NCI-H774 (cell line): ENCODE results near the gene LRIG1.

Source experiments
- DNase-seq: peaks from one replicate; lab custom pipeline; 2025; lab: John Stamatoyannopoulos, UW

Gene LRIG1

GRCh38 chr3:66386011-66386924 lies 114.6 kb downstream of the LRIG1 start:
- no peak for DNase-seq

DNA sequence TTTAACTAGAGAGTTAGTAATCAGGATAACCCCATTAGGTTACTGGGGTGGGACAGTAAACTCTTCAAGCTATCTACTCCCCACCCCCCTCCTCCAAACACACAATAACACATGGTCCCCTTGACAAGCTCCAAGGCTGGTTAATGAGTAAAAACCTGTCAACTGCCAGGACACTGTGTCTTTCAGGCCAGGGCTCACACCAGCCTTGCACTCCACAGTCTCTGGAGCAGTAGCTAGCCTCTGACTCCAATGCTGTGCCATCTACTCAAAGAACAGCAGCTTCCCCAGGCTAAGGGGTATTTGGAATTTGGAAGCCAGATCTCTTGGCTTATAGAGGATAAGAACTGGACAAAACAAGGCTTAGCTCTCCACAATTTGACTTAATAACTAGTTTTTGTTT lies 115.8 kb downstream of the LRIG1 start:
- no peak for DNase-seq

DNA sequence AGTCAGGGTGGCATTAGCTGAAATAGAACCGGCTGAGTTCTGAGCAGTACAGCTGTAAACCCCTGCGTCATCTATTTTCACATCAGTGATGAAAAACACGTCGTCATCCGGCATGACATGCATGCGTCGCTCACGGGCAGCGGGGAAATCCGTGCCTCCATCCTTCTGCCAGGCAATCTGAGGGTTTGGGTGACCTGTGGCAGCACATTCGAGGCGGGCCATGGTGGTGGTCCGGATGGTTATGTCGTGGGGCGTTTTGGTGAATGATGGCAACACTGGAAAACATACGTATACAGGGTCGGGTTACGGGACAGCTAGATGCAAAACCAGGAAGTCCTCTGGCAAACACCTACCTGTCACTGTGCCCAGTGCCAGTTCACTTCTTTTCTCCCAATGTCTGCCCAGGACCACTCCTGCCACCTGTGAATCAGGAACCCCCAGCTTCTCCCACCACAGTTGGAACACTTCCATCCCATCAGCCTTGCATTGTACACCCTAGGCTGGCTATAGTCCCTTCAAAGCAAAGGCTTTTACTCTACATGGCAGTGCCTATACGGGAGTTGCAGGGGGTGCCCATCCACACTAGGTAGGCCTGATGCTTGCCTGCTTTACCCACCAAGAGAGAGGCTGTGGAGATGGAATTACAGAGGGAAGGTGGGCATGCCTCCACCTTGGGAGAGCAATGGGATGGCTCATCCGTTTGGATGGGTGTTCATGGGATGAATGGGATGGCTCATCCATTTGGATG lies 116.7 kb downstream of the LRIG1 start:
- DNase-seq = no peak

- DNase-seq = no peak
Measured at GRCh38 chr3:66383023-66383422, 117.8 kb downstream of the LRIG1 start.

DNA sequence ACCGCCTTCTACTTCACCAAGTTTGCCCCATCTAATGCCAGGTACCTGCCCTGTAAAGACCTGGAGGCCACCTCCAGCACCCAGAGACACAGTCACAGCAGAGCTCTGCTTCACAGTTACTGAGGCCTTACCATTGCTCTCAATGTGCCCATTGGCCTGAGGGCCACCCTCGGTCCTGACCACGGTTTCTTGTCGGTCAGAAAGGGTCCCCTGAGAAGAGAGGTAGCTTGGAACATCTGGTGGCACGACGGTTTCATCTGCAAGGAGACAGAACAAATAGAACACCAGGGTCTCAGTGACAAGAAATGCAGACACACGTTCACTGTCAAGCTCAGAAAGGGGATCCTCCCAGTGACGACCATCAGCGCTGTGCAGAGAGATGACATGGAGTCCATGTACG lies 118.7 kb downstream of the LRIG1 start:
- DNase-seq = no peak

DNA sequence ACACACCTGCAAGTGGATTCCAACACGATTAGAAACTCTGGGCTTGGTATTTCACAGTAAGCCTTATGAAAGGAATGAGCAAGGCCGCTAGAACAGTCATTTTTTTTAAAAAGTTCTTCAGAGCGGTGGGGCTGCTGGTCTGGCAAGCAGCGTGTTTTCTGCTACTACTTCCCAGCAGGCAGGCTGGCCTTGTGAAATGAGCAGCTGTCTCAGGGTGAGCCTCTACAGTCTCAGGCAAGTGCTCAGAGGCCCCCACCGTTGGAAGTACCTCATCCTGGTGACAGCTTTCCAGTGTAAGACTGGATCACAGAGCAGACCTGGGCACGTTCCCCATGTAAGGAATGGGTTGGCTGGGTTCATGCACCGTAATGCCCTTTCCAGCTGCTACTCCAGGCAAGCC lies 119.2 kb downstream of the LRIG1 start:
- no peak for DNase-seq

DNA sequence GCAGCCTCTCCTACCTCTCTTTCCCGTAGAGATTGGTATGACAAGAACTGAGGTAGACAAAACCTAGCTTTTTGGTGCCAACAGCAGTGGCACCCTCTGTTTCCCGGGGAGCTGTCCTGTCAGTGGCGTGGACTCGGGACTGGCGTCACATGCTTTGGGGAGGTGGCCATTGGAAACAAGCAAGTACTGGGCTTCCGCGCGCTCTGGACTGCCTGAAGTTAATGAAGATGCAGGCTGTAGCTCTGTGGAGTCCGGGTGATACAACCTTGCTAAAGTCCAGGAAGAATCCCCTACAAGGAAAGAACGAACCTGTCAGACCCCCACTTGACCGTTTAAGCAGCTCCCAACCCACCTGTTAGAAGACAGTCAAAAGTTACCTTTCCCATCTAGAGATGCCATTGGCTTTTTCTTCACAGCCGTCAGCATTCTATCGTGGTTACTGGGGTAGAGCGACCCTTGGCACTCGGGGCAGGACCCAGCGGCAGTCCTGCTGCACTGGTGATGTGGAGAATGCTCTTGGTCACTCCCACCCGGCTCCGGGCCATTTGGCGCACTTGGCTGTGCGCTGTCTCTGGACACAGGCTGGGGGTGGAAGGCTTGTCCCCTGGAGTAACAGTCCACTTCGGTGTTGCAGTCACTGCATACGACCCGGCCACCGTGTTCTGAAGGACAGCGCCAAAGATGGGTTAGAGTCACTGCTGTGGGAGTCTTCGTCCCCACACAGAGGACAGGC lies 120.5 kb downstream of the LRIG1 start:
- no peak for DNase-seq

- no peak for DNase-seq
Measured at GRCh38 chr3:66379565-66379964, 121.3 kb downstream of the LRIG1 start.

DNA sequence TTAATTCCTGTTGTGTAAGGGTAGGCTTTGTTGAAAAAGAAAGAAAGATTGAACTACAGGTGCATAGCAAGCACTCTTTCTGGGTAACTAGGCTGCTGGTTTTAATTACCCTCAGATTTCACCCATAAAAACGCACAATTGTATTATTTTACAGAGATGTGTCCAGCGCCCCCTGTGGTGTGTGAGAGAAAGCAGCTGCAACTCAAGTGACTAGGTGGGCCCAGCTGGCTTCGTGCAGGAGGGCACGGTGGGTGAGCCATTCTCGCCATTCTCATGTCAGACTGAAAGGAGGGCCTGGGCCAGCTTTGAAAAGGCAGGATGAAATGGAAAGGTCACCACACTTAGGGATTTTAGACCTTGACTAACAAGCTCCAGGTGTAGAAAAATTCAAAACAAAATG lies 122.6 kb downstream of the LRIG1 start:
- no peak for DNase-seq

- DNase-seq = no peak
Measured at GRCh38 chr3:66377800-66378199, 123.0 kb downstream of the LRIG1 start.

DNA sequence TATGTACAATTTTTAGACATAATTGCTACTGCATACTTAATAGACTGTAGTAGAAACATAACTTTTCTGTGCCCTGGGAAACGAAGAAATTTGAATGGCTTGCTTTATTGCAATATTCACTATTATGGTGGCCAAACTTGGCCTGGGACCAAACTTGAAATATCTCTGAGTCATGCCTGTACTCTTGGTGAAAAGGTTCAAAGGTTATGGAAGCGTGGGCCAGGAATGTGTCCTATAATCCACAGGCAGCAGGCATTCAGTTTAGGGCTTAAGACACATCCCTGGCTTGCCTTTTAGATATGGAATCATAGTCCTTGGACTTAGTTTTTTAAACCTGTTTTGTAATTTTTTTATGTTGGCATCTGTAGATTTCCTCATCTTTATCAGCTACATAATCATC lies 124.3 kb downstream of the LRIG1 start:
- DNase-seq = no peak

- peak; percentile 23 for DNase-seq
Measured at GRCh38 chr3:66372681-66373350, 128.0 kb downstream of the LRIG1 start.

DNA sequence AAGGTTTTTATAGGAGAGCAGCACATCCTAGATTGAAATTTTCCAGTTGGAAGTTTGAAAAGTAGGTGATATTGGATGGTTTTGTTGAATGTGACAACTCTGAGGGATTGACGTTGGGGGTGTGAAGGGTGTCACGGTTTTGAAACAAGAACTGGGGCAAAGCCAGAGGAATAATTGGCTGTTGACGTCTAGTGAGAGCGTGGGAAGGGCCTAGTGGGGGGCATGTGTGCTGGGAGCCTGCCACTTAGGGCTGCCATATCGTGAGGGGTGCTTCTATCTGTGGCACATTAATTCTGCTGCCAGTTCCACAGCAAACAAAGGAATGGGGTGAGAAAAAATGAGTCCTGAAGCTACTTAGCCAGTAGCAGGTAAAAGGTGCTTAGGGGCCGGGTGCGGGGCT lies 129.4 kb downstream of the LRIG1 start:
- no peak for DNase-seq

GRCh38 chr3:66370179-66370578 lies 130.6 kb downstream of the LRIG1 start:
- no peak for DNase-seq

- no peak for DNase-seq
Measured at GRCh38 chr3:66367979-66368378, 132.8 kb downstream of the LRIG1 start.

DNA sequence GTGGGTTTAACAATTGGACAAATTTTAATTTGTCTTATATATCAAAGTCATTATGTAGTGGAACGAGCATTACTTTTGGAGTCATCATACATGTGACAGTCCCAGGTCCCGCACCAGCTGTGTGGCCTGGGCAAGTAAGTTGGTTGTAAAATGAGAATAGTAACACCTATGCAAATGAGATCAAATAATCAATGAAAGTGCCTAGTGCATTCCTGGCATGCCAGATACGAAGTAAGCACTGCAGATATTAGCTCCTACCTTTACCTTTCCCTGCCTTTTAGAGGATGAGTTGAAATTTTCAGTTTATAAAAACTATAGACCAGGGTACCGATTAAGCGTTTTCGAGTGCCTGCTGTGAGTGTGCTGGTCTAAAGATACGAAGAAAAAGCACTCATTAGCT lies 134.1 kb downstream of the LRIG1 start:
- no peak for DNase-seq

- DNase-seq = no peak
Measured at GRCh38 chr3:66365080-66365479, 135.7 kb downstream of the LRIG1 start.

GRCh38 chr3:66363148-66363547 lies 137.7 kb downstream of the LRIG1 start:
- DNase-seq = no peak

DNA sequence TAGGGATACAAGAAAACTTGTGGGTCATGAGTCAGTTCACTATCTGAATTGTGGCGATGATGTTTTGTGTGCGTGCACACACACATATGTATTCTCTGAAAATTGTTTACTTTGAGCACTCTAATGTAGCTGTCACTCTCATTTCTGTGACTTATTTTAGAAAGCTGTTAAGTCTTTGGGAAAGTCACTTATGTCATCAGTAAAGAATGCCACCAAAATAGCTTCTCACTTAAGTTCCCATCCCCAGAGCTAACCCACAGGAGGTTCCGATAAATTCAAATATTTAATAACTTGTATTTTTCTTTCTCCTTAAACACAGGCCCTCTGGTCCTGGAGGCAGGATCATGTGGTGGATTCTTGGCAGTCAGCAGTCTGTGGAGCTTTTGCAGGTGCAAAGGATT lies 138.3 kb downstream of the LRIG1 start:
- no peak for DNase-seq

- no peak for DNase-seq
Measured at GRCh38 chr3:66361356-66361755, 139.5 kb downstream of the LRIG1 start.

GRCh38 chr3:66355997-66356396 lies 144.8 kb downstream of the LRIG1 start:
- DNase-seq = no peak

DNA sequence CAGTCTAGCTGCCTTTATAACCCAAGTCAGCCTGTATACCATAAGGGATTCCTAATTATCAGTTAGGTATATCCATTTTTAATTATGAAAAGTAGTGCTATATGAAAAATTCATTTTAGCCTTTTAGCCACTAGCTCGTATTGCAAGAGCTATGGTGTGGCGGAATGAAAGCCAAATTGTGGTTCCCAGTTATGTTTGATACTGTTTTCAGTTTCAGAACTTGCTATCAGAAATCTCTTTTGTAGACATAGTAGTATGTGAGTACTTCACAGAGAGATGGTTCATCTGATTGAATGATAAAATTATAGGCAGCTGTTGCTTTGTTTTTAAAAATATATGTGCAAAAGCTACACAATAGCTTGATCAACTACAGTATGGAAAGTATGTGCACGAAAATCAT lies 145.4 kb downstream of the LRIG1 start:
- DNase-seq = no peak
